Measurements from ENCODE around the gene SEC61A1. TPM values are rescaled to one million over a fixed set of nuclear protein-coding genes. Genes with fewer than 3 reads are reported as not detected.

The SEC61A1 gene
- total RNA-seq, 1 donor from 2014 or later = 184 TPM

DNA sequence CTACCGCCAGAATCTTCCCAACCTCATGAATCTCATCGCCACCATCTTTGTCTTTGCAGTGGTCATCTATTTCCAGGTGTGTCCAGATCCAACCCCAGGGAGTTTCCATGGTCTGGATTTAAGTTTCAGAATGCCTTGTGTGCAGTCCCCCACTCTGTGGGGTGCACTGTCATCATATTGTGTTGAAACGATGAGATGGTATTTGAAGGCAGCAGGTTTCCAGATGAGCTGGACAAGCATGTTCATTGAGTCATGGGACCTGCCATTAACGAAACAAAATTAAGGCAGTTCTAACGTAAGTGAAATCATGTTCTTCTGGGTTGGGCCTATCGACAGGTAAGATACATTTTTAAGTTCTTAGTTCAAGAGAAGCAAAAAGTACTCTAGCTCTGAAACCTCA is 12.7 kb downstream of the SEC61A1 start:
- Mint-ChIP-seq H3K9me3 (no peaks in the 10 kb centered on the region), H3K27me3 (ENCODE audit: low read depth) (no peaks in the 10 kb centered on the region), H3K36me3 (ENCODE audit: low read depth) (peaks cover 38% of the 10 kb centered on the region), H3K4me1 (no peaks in the 10 kb centered on the region), H3K4me3 (no peak overlapping the region), H3K27ac (ENCODE audit: unreplicated experiment) (no peak overlapping the region)
- no peak for DNase-seq (ENCODE audit: low read depth, low spot score)
- TF ChIP-seq, protein P1, sequence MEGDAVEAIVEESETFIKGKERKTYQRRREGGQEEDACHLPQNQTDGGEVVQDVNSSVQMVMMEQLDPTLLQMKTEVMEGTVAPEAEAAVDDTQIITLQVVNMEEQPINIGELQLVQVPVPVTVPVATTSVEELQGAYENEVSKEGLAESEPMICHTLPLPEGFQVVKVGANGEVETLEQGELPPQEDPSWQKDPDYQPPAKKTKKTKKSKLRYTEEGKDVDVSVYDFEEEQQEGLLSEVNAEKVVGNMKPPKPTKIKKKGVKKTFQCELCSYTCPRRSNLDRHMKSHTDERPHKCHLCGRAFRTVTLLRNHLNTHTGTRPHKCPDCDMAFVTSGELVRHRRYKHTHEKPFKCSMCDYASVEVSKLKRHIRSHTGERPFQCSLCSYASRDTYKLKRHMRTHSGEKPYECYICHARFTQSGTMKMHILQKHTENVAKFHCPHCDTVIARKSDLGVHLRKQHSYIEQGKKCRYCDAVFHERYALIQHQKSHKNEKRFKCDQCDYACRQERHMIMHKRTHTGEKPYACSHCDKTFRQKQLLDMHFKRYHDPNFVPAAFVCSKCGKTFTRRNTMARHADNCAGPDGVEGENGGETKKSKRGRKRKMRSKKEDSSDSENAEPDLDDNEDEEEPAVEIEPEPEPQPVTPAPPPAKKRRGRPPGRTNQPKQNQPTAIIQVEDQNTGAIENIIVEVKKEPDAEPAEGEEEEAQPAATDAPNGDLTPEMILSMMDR (conservative IDR thresholded peaks at IDR 0.05) = no peak

DNA sequence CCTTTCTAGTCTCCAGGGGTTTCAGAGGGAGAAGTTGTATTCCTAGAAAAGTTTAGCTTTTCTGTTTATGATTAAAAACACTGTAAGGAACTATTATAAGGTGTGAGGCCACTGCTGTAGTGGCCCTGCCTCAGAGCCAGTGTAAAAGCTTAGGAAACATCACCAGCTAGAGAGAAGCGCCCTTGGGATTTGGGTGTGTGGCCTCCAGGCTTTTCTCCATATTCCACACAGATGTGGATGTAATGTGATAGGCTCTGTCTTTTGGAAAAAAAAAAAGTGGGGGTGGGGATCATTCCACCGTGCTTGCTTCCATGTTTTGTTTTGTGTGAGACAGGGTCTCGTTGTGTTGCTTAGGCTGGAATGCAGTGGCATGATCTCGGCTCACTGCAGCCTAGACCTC is 13.9 kb downstream of the SEC61A1 start:
- TF ChIP-seq, protein P1 (conservative IDR thresholded peaks at IDR 0.05) = no peak
- no peak overlapping the region for H3K4me3 Mint-ChIP-seq
- H3K27ac Mint-ChIP-seq (ENCODE audit: unreplicated experiment) = no peak overlapping the region
- H3K4me1 Mint-ChIP-seq = no peaks in the 10 kb centered on the region
- no peak for DNase-seq (ENCODE audit: low read depth, low spot score)
- no peaks in the 10 kb centered on the region for H3K27me3 Mint-ChIP-seq (ENCODE audit: low read depth)
- peaks cover 32% of the 10 kb centered on the region for H3K36me3 Mint-ChIP-seq (ENCODE audit: low read depth)
- no peaks in the 10 kb centered on the region for H3K9me3 Mint-ChIP-seq

DNA sequence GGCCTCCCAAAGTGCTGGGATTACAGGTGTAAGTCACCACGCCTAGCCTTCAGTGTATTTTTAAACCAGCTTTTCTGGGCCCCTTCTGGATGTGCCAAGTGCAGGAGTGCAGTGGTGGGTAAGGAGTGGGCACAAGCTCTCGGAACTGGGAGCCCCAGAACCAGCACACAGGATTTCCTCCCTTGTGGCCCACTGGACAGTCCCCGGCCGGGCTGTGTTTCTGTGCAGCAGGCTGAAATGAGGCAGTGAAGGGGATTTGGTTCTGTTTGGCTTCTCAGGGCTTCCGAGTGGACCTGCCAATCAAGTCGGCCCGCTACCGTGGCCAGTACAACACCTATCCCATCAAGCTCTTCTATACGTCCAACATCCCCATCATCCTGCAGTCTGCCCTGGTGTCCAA is 14.4 kb downstream of the SEC61A1 start:
- no peaks in the 10 kb centered on the region for H3K4me1 Mint-ChIP-seq
- H3K9me3 Mint-ChIP-seq = no peaks in the 10 kb centered on the region
- H3K27ac Mint-ChIP-seq (ENCODE audit: unreplicated experiment) = no peak overlapping the region
- TF ChIP-seq, protein P1 (conservative IDR thresholded peaks at IDR 0.05) = no peak
- H3K36me3 Mint-ChIP-seq (ENCODE audit: low read depth) = peaks cover 29% of the 10 kb centered on the region
- DNase-seq (ENCODE audit: low read depth, low spot score) = no peak
- H3K27me3 Mint-ChIP-seq (ENCODE audit: low read depth) = no peaks in the 10 kb centered on the region
- no peak overlapping the region for H3K4me3 Mint-ChIP-seq

DNA sequence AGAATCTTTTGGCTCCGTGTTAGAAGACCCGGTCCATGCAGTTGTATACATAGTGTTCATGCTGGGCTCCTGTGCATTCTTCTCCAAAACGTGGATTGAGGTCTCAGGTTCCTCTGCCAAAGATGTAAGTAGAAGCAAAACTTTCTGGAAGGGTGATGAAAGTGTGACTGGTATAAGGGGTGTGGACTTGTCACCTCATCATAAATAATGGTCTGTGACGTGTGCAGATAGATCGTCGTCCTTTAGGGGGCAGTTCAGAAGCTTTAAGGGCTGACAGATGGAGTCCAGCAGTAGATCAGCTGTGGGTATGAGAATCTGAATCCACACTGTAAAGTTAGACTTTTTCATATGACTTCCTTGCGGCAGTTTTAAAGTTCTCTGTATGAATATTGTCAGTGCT is 15.3 kb downstream of the SEC61A1 start:
- Mint-ChIP-seq H3K27ac (ENCODE audit: unreplicated experiment) (no peak overlapping the region), H3K27me3 (ENCODE audit: low read depth) (no peaks in the 10 kb centered on the region), H3K9me3 (no peaks in the 10 kb centered on the region), H3K36me3 (ENCODE audit: low read depth) (peaks cover 22% of the 10 kb centered on the region), H3K4me1 (no peaks in the 10 kb centered on the region), H3K4me3 (no peak overlapping the region)
- no peak for DNase-seq (ENCODE audit: low read depth, low spot score)
- TF ChIP-seq, protein P1 (conservative IDR thresholded peaks at IDR 0.05) = no peak

DNA sequence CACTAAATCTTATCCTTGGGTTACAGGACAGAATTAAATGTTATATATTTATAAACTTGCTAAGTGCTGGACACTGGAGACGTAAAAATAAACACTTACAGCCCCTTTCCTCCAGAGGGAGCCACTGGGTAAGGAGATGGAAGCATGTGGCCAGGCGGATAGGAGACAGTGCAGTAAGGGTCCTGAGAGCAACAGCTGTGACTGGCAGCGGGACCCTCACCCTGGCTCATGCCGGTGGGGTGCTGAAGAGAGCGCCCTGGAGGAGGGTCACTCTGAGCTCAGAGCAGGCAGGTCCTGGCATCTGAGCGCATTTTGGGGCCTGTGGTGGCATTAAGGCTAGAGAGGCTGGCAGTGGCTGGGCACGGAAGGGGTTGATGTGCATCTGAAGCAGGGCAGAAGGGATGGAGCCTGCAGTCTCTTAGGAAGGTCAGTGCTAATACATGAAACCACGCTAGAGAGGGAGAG is 16.0 kb downstream of the SEC61A1 start:
- TF ChIP-seq, protein P1 (conservative IDR thresholded peaks at IDR 0.05) = peak; percentile 66
- Mint-ChIP-seq H3K4me1 (no peaks in the 10 kb centered on the region), H3K36me3 (ENCODE audit: low read depth) (peaks cover 19% of the 10 kb centered on the region), H3K9me3 (no peaks in the 10 kb centered on the region), H3K27ac (ENCODE audit: unreplicated experiment) (no peak overlapping the region), H3K4me3 (peak overlapping the region; percentile 50), H3K27me3 (ENCODE audit: low read depth) (no peaks in the 10 kb centered on the region)
- peak; percentile 44 for DNase-seq (ENCODE audit: low read depth, low spot score)

DNA sequence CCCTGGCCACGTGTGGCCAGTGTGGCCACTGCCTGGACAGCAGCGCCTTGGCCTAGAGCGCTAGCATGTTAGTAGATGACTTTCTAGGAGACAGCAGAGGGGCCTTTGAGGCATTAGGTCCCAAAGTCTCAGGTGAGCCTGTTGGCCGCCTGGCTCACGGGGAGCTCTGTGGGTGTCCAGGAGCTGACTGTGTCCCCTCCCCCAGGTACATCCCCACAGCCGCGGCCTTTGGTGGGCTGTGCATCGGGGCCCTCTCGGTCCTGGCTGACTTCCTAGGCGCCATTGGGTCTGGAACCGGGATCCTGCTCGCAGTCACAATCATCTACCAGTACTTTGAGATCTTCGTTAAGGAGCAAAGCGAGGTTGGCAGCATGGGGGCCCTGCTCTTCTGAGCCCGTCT is 17.0 kb downstream of the SEC61A1 start:
- H3K4me1 Mint-ChIP-seq = no peaks in the 10 kb centered on the region
- peaks cover 19% of the 10 kb centered on the region for H3K36me3 Mint-ChIP-seq (ENCODE audit: low read depth)
- no peak overlapping the region for H3K4me3 Mint-ChIP-seq
- no peaks in the 10 kb centered on the region for H3K9me3 Mint-ChIP-seq
- H3K27me3 Mint-ChIP-seq (ENCODE audit: low read depth) = no peaks in the 10 kb centered on the region
- TF ChIP-seq, protein P1 (conservative IDR thresholded peaks at IDR 0.05) = no peak
- no peak for DNase-seq (ENCODE audit: low read depth, low spot score)
- H3K27ac Mint-ChIP-seq (ENCODE audit: unreplicated experiment) = no peak overlapping the region
